Nephron progenitor cell (in vitro differentiated cells): ENCODE results near the gene PDE4B.

Experiments
- DNase-seq: peaks from one replicate; pipeline ENCODE4 v3.0.0; 2021
- H3K27ac Mint-ChIP-seq: 2 replicates; pipeline ENCODE4 v1.8.0; 2021; ENCODE audit warnings: mild to moderate bottlenecking, moderate library complexity, mixed read lengths
- H3K27me3 Mint-ChIP-seq: 2 replicates; pipeline ENCODE4 v1.8.0; 2021; ENCODE audit warnings: mild to moderate bottlenecking, low read depth, mixed read lengths; ENCODE audit not compliant: poor library complexity
- H3K36me3 Mint-ChIP-seq: 2 replicates; pipeline ENCODE4 v1.8.0; 2021; ENCODE audit warnings: low read depth, mixed read lengths
- H3K4me1 Mint-ChIP-seq: 2 replicates; pipeline ENCODE4 v1.8.0; 2021; ENCODE audit warnings: mixed read lengths
- H3K4me3 Mint-ChIP-seq: 2 replicates; pipeline ENCODE4 v1.8.0; 2021; ENCODE audit warnings: mild to moderate bottlenecking, moderate library complexity, mixed read lengths
- H3K9me3 Mint-ChIP-seq: 2 replicates; pipeline ENCODE4 v1.8.0; 2021; ENCODE audit warnings: mild to moderate bottlenecking, moderate library complexity, mixed read lengths
- TF ChIP-seq, protein P1 (sequence below): fragments of 200-600 bp; sonication (generic); IDR thresholded peaks from 2 replicates; pipeline ENCODE4 v1.5.0; 2021; ENCODE audit warnings: antibody characterized with exemption

The PDE4B gene

DNA sequence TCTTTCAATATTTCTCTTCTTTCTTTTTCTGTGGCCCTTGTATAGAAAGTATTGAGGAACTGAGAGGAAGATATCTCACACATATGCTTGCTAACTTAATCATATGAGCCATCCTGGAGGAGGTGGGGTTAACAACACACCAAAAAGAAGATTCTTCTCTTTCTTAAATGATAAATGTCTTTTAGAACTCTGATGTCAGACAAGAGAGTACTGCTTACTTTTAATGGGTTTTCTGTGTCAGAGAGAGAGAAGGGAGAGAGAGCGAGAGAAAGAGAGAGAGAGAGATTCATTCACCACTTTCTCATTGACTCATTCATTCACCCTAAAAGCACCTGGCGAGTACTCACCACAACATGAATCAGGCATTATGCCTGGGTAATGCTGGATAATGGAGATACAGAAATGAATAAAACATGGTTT lies 490.9 kb downstream of the PDE4B start:
- H3K27ac Mint-ChIP-seq: no peak overlapping the region
- peaks cover 4% of the 10 kb centered on the region for H3K27me3 Mint-ChIP-seq
- H3K9me3 Mint-ChIP-seq: no peaks in the 10 kb centered on the region
- TF ChIP-seq, protein P1, sequence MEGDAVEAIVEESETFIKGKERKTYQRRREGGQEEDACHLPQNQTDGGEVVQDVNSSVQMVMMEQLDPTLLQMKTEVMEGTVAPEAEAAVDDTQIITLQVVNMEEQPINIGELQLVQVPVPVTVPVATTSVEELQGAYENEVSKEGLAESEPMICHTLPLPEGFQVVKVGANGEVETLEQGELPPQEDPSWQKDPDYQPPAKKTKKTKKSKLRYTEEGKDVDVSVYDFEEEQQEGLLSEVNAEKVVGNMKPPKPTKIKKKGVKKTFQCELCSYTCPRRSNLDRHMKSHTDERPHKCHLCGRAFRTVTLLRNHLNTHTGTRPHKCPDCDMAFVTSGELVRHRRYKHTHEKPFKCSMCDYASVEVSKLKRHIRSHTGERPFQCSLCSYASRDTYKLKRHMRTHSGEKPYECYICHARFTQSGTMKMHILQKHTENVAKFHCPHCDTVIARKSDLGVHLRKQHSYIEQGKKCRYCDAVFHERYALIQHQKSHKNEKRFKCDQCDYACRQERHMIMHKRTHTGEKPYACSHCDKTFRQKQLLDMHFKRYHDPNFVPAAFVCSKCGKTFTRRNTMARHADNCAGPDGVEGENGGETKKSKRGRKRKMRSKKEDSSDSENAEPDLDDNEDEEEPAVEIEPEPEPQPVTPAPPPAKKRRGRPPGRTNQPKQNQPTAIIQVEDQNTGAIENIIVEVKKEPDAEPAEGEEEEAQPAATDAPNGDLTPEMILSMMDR: no peak
- DNase-seq: no peak
- H3K4me1 Mint-ChIP-seq: peaks cover 10% of the 10 kb centered on the region
- no peak overlapping the region for H3K4me3 Mint-ChIP-seq
- H3K36me3 Mint-ChIP-seq: no peaks in the 10 kb centered on the region

DNA sequence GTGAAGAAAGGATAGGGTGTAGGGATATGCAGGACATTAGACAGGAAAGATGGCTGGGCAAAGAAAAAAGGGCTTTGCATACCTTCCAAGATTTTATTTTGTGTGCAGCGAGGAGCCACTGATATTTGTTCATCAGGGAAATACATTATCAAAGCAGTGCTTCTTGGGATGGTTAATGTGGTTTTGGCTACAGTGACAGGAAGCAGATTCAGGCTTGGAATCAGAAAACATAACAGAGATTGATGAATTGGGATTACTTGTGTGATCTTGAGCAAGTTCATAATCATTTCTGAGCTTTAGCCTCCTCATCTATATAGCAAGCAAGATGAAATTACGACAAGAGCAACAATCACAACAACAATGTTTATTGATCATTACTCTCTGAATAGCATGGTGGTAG lies 492.1 kb downstream of the PDE4B start:
- Mint-ChIP-seq H3K9me3 (no peaks in the 10 kb centered on the region), H3K36me3 (no peaks in the 10 kb centered on the region), H3K27ac (no peak overlapping the region), H3K27me3 (peaks cover 4% of the 10 kb centered on the region), H3K4me1 (peaks cover 5% of the 10 kb centered on the region), H3K4me3 (no peak overlapping the region)
- TF ChIP-seq, protein P1: no peak
- no peak for DNase-seq

DNA sequence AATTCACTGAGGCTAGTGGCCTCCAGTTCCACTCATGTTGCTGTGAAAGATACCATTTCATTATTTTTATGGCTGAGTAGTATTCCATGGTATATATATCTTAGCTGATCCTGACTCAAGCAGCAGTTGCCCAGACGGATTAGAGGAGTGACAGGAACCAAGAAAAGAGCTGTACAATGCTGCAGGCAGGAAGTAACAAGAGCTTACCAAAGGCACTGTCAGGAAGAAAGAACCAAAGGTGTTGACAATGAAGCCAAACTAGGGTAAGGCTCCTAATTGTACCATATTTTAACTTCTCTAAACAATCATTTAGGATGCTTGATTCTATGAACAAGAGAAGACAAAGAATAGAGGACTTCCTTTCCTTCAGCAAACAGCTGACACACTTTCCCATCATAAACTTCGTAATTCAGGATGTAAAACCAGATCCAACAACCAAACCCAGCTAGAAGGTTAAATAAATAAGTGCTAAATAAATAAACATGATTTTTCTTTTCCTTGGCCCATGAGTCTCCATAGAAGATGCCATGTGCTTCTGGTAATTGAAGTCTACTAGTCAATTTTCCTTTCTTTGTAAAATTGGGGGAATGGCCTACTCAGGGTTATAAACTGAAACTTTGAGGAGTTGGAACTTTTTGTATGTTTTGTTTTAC lies 493.0 kb downstream of the PDE4B start:
- Mint-ChIP-seq H3K27me3 (peaks cover 4% of the 10 kb centered on the region), H3K9me3 (no peaks in the 10 kb centered on the region), H3K36me3 (no peaks in the 10 kb centered on the region), H3K27ac (no peak overlapping the region), H3K4me1 (peaks cover 5% of the 10 kb centered on the region), H3K4me3 (no peak overlapping the region)
- TF ChIP-seq, protein P1: no peak
- no peak for DNase-seq

DNA sequence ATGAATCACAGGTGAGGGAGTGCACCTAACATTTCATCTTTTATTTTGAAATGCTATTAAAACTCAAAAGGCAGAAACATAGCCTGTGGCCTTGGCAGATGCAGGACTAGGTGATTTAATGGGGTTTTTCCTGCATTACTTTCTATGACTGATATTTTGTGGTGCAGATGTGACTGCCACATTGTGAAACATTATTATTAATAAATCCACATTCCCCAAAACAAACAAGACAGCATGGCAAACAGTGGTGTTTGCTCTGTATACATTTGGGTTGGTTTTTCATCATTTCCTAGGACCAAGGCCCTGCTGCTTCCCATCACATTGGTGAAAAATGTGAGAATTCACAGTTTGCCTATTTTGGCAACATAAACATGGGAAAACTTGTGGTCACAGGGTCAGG lies 493.6 kb downstream of the PDE4B start:
- no peaks in the 10 kb centered on the region for H3K9me3 Mint-ChIP-seq
- H3K4me1 Mint-ChIP-seq: peaks cover 5% of the 10 kb centered on the region
- TF ChIP-seq, protein P1: no peak
- no peak overlapping the region for H3K4me3 Mint-ChIP-seq
- no peaks in the 10 kb centered on the region for H3K36me3 Mint-ChIP-seq
- DNase-seq: no peak
- no peak overlapping the region for H3K27ac Mint-ChIP-seq
- peaks cover 4% of the 10 kb centered on the region for H3K27me3 Mint-ChIP-seq

DNA sequence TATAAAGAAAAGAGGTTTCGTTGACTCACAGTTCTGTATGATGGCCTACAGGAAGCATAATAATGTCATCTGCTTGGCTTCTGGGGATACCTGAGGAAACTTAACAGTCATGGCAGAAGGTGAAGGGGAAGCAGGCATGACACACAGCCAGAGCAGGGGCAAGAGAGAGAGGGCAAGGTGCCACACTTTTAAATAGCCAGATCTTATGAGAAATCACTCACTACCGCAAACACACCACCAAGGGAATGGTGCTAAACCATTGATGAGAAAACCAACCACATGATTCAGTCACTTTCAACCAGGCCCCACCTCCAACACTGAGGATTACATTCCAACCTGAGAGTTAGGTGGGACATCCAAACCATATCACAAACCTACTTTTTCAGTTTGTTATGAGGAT lies 495.4 kb downstream of the PDE4B start:
- Mint-ChIP-seq H3K4me1 (peaks cover 5% of the 10 kb centered on the region), H3K27ac (no peak overlapping the region), H3K36me3 (no peaks in the 10 kb centered on the region), H3K27me3 (peaks cover 4% of the 10 kb centered on the region), H3K4me3 (no peak overlapping the region), H3K9me3 (no peaks in the 10 kb centered on the region)
- no peak for DNase-seq
- TF ChIP-seq, protein P1: no peak
